NB4 (cell line): ENCODE results near the gene NIPAL1.

Source experiments
- MYC ChIP-seq: IDR thresholded peaks from 2 replicates; pipeline ENCODE4 v1.6.1; 2011; ENCODE audit warnings: low read depth, low read length
- POLR2A ChIP-seq: IDR thresholded peaks from 2 replicates; pipeline ENCODE4 v1.6.1; 2011; ENCODE audit warnings: mild to moderate bottlenecking; ENCODE audit not compliant: insufficient read length; ENCODE audit errors: extremely low read depth
- TF ChIP-seq, protein P1 (sequence below): IDR thresholded peaks from one replicate; pipeline ENCODE4 v1.5.1; 2012; ENCODE audit warnings: low read depth, low read length

DNA sequence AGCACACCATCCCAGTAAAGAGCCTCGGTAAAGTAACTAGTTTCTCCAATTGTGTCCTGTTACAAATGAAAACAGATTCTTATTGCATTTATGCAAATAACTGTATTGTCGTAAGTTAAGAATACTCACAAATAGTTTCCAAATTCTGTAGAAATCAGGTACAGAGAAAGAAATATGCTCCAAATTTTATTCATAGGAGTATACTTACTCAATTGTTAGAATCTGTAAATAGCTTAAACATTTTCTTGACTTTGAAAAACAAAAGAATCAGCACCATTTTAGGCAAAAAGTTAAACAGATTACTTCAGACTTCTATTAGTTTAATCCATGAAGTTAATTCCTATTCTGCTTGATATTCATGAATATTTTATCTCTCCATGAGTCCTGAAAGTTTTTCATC, 10.8 kb upstream of the NIPAL1 start:
- TF ChIP-seq POLR2A, result no peak
- TF ChIP-seq, protein P1, sequence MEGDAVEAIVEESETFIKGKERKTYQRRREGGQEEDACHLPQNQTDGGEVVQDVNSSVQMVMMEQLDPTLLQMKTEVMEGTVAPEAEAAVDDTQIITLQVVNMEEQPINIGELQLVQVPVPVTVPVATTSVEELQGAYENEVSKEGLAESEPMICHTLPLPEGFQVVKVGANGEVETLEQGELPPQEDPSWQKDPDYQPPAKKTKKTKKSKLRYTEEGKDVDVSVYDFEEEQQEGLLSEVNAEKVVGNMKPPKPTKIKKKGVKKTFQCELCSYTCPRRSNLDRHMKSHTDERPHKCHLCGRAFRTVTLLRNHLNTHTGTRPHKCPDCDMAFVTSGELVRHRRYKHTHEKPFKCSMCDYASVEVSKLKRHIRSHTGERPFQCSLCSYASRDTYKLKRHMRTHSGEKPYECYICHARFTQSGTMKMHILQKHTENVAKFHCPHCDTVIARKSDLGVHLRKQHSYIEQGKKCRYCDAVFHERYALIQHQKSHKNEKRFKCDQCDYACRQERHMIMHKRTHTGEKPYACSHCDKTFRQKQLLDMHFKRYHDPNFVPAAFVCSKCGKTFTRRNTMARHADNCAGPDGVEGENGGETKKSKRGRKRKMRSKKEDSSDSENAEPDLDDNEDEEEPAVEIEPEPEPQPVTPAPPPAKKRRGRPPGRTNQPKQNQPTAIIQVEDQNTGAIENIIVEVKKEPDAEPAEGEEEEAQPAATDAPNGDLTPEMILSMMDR, result no peak
- no peak for TF ChIP-seq MYC
